Inferior parietal cortex (tissue), 1 donor: ENCODE results near the gene CREBL2.

Source experiments
- DNase-seq: peaks from one replicate; pipeline ENCODE4 v3.0.0-alpha.2; 2016; ENCODE audit errors: extremely low spot score

The CREBL2 gene

DNA sequence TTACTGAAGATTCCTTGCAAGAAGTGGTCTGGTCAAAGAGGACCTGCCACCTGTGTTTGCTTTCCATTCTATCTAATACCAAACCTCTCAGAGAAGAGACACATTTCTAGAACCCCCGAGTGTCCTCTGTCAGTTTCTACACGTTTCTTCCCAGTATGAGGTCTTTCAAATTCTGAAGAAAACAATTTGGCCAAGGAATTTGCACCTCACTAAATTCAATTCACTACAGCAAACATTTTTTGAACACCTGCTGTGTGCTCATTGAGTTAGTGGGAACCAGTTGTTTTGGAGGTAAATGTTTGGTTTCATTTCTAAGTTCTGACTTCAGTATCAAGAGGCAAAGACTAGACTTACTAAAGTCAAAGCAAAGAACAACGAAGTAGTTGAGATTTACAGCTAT is 64.9 kb downstream of the CREBL2 start:
- no peak for DNase-seq

DNA sequence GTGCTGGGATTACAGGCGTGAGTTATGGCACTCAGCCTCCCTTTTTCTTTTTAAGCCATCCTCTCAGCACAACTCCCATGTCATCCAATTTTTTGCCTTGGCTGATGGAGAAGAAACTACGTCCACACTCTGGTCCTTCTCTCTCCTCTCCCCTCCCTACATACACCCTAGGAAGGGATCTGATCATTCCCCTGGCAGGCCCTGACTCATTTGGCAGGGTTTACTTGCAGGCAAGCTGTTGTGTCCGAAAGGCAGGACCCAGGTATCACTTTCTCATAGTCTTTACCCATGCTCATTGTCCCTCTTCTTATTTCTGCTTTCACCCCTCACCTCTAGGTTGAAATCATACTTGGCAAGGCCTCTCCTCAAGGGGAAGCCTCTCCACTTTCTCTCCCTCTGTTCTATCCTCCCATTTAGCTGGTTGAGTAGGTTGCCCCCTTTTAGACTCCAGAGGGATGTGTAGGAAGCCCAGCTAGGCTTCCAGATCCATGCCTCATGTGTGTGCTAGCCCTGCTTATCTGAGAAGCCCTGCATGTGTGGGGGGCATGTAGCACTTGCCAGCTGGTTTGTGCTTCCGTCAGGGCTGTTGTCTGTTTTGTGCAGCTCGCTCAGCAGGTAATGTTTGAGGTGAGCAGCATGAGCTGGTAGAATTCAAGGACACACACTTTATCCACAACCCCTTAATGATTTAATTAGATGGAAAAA is 69.5 kb downstream of the CREBL2 start:
- DNase-seq: no peak

DNA sequence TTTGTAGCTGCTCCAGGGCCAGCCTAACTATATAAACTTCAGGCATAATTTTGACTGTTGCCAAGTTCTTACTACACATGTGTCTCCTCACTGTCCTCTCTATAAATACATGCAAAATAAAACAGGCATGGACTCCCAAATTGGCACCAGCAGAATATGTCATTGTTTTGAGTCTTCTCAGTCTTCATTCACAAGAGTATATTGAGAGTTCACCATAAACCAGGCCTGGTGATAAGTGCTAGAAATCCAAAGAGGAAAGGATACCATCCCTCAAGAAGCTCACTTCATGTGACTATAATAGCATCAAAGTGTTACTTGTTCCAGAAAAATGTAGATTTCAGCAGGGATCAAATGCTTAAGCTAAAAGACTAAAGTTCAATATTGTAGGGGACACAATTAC is 70.6 kb downstream of the CREBL2 start:
- DNase-seq: no peak

DNA sequence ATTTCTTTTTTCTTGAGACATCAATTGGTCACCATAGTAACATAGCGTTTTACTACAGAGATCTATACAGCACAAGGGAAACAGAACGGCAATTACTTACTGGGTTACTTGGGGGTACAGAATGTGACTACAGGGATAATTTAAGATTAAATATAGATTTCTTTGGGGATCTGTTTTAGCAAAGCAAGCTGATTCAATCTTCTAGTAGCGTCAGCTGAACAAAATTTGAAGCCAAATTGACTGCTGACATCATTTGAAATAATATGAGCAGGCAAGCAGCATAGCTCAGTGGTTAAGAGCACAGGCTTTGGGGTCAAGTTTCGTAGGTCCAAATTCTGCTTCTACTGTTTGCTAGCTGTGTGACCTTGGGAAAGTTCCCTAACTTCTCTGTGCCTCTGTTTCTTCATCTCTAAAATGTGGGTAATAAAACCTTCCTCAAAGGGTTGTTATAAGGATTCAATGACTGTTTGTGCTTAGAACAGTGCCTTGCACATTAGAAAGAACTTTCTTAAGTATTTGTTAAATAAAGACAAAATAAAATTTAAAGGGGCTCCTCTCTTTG is 71.5 kb downstream of the CREBL2 start:
- no peak for DNase-seq

DNA sequence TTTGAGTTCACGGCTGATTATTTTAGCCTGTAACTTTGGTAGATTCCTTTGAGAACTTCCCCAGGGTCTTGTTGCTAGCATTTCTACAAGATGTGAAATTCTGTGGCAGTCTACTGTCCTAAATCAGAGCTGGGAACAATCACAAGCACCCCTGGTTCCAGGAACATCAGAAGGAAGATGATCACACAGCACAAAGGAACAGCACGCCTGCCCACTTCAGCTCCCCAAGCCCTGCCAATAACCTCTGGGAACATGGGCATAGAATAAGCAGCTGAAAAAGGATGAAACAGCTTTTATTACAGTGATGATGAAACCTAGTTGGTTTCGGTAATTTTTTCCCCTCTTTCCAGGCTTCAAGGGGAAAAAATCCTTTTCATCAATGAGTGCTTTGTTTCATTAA is 72.0 kb downstream of the CREBL2 start:
- no peak for DNase-seq

DNA sequence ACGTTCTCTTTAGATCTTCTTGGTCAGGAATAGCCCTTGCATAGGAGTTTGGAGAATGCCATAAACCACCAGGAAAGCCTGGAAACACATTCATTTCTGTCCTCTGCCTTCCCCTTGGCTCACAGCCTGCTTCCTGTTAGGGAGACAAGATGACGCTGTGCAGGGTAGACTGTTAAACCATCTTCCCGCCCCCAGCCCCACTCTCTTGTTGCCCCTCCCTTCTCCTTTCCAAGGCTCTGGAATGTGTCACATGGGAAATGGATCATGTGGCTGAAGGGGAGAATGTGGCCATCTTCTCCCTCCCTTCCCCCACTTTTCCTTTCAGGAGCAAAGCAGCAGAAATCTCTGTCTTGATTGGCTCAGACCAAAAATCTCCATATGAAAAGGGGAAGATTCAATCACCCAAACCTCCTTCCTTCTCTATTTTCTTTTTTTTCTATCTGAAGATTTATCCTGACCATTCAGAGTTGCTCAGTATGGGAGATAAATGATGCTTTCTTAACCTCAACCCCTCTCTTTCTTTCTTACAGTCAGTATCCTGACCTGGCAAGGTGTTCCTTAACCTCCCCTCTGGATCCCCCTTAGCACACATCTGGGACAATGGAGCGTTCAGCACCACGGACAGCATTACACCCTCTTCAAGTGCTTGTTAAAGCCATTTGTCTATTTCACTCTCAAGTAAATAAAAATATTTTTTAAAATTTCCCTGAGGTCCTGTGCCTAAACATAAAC is 72.9 kb downstream of the CREBL2 start:
- peak; percentile 90 for DNase-seq

DNA sequence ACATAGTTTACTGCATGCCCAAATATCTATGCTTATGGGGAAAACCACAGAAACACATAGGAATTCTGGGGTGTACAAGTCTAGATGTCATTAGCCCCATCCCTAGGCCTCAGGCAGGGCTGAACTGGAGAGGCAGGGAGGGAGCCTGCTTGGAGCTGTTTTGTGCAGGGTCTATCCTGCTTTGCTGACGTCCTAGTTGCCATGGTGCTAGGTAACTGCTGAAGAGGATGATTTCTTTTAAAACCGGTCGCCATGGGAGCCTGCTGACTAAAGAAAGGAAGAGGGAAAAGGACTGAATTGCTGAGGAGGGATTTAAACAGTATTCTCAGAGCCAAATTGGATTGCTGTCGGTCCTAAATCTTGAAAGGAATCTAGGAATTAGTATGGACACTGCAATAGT is 73.6 kb downstream of the CREBL2 start:
- DNase-seq: no peak

DNA sequence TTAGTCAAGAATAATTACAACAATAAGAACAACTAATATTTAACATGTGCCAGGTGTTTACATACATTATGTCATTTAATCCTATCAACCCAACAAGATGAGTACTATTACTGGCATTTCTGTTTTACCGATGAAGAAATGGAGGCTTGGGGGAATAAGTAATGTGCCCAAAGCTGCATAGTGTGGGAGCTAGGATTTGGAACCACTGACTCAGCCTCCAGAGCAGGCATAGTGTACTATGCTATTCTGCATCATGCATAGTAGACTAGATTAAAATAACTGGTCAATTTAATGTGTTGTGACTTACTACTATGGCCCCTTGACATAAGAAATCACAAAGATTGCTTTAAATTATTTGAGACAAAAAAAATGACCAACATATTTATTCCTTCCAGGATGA is 74.8 kb downstream of the CREBL2 start:
- DNase-seq: no peak

DNA sequence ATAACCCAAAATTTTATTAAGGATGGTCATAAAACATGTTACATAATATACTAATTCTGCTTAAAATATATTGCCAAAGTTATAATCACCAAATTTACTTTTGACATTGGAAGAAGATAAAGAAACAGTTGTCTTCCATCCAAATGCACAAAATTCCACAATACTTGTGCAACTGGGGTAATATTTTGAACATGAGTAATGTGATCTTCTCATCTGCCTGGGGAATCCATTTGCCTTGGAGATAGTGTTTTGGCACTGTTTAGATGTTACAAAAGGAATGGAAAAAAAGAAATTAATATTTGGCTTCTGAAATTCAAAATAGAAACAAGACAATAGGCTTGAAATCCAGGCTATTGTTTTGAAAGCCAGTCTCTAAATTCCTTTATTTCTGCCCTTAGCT is 75.2 kb downstream of the CREBL2 start:
- DNase-seq: no peak

DNA sequence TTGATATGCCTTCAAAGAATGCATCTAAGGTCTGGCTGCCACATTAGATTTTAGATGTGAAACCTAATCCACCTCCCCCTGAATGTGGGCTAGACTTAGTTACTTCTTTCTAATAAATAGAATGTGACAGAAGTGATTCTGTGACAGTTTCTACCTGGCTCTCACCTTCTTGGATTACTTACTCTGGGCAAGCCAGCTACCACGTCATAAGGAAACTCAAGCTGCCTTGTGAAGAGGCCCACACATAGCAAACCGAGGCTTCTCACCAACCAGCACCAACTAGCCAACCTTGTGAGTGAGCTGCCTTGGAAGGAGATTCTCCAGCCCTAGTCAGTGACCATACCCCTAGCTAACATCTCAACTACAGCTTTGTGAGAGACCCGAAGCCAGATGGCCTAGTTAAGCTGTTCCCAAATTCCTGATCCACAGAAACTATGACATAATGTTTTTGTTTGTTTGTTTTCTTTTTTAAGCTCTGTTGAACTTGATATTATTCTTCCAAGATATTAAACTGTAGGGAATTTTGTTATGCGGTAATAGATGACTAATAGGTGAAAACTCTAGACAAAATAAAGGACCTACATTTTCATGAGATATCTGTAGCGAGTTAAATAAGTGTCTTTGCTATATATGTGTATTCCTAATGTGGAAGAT is 78.1 kb downstream of the CREBL2 start:
- no peak for DNase-seq

DNA sequence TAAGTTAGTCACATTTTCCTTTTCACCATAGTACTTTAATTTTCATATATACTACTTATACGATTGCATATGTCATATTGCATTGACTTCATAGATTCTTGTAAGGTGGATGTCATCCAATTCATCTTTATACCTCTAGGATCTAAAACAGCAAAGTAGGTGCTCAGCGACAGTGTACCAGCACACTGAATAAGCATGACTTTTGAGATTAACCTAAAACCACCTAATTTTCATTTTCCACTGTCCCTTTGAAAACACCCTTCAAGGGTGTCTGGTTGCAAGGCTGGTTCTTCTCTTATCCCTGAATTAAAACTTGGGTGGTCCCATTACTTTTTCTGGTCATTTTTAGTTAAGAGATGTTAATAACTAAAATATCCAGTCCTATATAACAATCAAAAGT is 79.9 kb downstream of the CREBL2 start:
- no peak for DNase-seq

DNA sequence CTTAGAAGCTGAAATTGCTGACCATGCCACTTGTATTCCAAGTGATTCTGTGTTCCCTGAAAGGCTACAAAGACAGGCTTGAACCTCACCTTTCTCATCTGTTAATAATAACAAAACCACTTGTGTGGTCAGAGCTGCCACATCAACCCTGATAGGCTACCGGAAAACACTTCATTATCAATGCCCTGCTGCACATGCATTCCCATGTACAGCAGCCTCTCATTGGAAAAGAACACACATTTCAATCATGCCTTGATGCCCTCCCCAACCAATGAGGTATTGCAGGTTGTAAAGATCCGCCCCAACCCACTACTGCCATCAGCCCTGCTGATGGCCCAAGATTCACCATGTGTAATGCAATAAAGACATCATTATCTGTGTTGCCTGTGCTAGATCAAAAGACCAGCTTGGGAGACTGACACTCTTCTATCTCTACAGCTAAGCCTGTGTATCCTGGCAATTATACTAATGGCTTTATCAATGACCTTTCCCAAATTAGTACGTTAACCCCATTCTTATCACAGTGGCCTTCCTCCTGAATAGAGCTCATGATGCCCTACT is 81.5 kb downstream of the CREBL2 start:
- DNase-seq: no peak
